Astrocyte (in vitro differentiated cells and primary cell): ENCODE measurements around the gene SPAG9.

ENCODE experiments used
- CTCF ChIP-seq: IDR thresholded peaks from 2 replicates; pipeline ENCODE4 v1.5.1; 2011; ENCODE audit warnings: low read depth, mild to moderate bottlenecking, inconsistent platforms, low read length, moderate library complexity; ENCODE audit not compliant: insufficient read depth
- EZH2 ChIP-seq: IDR thresholded peaks from 2 replicates; pipeline ENCODE4 v1.6.1; 2012; ENCODE audit warnings: mild to moderate bottlenecking, low read length, inconsistent platforms; ENCODE audit not compliant: insufficient read depth

GRCh38 chr17:51103050-51103449 lies 17.6 kb downstream of the SPAG9 start:
- TF ChIP-seq CTCF (no peak), EZH2 (no peak)
